Muscle of leg (tissue), 11 donors: ENCODE data around the gene BBS1. TPM values are rescaled to one million over a fixed set of nuclear protein-coding genes. Genes with fewer than 3 reads are reported as not detected.

Experiments used
- DNase-seq: peaks from one replicate; pipeline ENCODE4 v3.0.0; 2013
- H3K27ac ChIP-seq: one replicate; pipeline ENCODE4 v1.5.1; 2013; ENCODE audit warnings: mild to moderate bottlenecking, low read length, control low read depth
- H3K27me3 ChIP-seq: one replicate; pipeline ENCODE4 v1.6.1; 2013; ENCODE audit warnings: low read length; ENCODE audit not compliant: control insufficient read depth, insufficient read depth
- H3K36me3 ChIP-seq: one replicate; pipeline ENCODE4 v1.6.1; 2013; ENCODE audit warnings: low read length; ENCODE audit not compliant: control insufficient read depth, insufficient read depth
- H3K4me1 ChIP-seq: one replicate; pipeline ENCODE4 v1.6.1; 2013; ENCODE audit warnings: low read length; ENCODE audit not compliant: control insufficient read depth, insufficient read depth
- H3K4me3 ChIP-seq: one replicate; pipeline ENCODE4 v1.5.1; 2013; ENCODE audit warnings: low read length, control low read depth
- H3K9me3 ChIP-seq: replicated peaks from 2 replicates; pipeline ENCODE4 v1.6.1; 2013; ENCODE audit warnings: low read depth, low read length; ENCODE audit not compliant: control insufficient read depth
- WGBS: methylation state at CpG from one replicate; pipeline ENCODE4 v1.1.5; 2013; ENCODE audit warnings: missing lambda C conversion rate; ENCODE audit not compliant: insufficient coverage; 5-methylcytosine and 5-hydroxymethylcytosine counted together
- polyA plus RNA-seq, 8 donors: library from polyadenylated mRNA; unstranded; fragments of 120-200 nt; gene quantifications; one replicate each; pipeline versions ENCODE4 v1.2.1 to v1.2.3, GENCODE V29; 2013; ENCODE audit warnings: inconsistent platforms in 1 of 8, low replicate concordance in 1 of 8; ENCODE audit not compliant: insufficient read length in 8 of 8, insufficient read depth in 1 of 8
- total RNA-seq: library from RNA; stranded (reverse); fragments of 120-200 nt; gene quantifications from one replicate; pipeline ENCODE4 v1.2.4, GENCODE V29; 2013

The BBS1 gene
- total and polyA plus RNA-seq, 9 donors = 13.2 to 22.6 (median 18.2) TPM

DNA sequence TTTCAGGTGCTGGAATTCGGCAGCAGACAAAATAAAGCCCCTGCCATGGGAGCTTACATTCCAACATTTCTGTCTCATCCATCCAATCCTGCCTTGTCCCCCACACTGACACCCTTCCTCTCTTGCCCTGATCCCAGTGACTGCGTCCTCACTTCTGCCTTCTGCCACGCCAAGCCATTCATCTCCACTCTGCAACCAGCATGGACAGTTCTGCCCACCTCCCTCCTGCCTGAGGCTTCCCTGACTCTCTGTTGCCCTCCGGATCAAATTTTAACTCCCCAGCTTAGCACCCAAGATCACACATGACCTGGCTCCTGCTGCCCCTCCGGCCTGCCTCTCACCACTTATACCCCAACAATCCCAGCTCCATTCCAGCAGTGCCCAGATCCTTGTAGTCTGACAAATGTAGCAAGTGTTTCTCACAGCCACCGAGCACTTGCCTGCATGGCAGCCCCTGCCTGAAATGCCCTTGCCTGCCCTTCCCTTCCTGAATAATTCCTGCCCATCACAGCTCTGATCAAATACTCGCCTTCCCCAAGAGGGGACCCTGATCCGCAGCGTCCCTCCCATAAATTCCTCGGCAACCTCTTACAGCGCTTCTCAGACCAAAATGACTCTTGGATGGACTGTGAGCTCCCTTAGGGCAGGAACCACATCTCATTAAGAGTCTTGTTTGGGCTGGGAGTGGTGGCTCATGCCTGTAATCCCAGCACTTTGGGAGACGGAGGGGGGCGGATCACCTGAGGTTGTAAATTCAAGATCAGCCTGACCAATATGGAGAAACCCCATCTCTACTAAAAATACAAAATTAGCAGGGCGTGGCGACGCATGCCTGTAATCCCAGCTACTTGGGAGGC is 38.6 kb downstream of the BBS1 start:
- H3K27me3 ChIP-seq = peaks cover 2% of the 10 kb centered on the region
- peaks cover 44% of the 10 kb centered on the region for H3K4me1 ChIP-seq
- H3K27ac ChIP-seq = peak overlapping the region; percentile 87
- no peaks in the 10 kb centered on the region for H3K9me3 ChIP-seq
- 16% methylated on average over 11 of the region's 16 CpGs for WGBS
- H3K4me3 ChIP-seq = peak overlapping the region; percentile 24
- no peak for DNase-seq
- H3K36me3 ChIP-seq = no peaks in the 10 kb centered on the region

DNA sequence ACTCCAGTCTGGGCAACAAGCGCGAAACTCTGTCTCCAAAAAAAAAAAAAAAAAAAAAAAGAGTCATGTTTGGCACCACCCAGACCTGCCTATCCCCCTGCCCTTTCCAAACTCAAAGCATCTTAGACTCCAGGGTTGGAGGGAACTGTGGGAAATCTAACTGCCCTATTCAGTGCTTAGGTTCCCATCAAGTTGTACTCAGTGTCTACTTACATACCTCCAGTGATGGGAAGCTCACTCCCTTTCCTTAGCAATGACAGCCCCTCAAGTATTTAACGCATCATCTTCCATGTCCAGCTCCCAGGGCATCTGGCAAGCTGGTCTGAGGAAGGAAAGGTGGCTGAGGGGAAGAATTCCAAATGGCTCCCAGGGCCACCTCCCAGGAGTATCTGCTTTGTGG is 39.3 kb downstream of the BBS1 start:
- H3K4me1 ChIP-seq = peaks cover 39% of the 10 kb centered on the region
- no peak overlapping the region for H3K4me3 ChIP-seq
- H3K27me3 ChIP-seq = peaks cover 2% of the 10 kb centered on the region
- WGBS = no CpG with 5 or more reads among the region's 3 CpGs
- H3K27ac ChIP-seq = no peak overlapping the region
- H3K36me3 ChIP-seq = no peaks in the 10 kb centered on the region
- no peak for DNase-seq
- H3K9me3 ChIP-seq = no peaks in the 10 kb centered on the region

DNA sequence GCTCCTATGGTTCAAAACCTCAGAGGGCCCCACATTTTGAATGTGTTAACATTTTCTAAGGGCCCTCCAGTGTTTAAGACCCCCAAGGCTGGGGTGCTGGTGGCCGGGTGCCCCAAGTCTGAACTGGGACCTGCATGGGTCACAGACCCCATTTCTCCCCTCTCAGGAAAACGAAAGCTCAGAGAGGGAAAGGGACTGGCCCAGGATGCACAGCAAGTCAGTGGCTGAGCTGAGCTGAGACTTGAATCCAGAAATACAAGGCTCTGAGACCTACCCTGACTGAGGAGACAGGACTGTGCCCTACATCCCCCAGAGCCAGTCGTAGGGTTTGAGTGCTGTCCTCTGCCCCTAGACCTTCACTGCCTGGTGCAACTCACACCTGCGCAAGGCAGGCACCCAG is 40.5 kb downstream of the BBS1 start:
- no peak overlapping the region for H3K4me3 ChIP-seq
- H3K4me1 ChIP-seq = peaks cover 32% of the 10 kb centered on the region
- no peaks in the 10 kb centered on the region for H3K9me3 ChIP-seq
- H3K36me3 ChIP-seq = no peaks in the 10 kb centered on the region
- 84% methylated on average over 4 of the region's 4 CpGs for WGBS
- no peak overlapping the region for H3K27ac ChIP-seq
- peaks cover 2% of the 10 kb centered on the region for H3K27me3 ChIP-seq
- DNase-seq = no peak

DNA sequence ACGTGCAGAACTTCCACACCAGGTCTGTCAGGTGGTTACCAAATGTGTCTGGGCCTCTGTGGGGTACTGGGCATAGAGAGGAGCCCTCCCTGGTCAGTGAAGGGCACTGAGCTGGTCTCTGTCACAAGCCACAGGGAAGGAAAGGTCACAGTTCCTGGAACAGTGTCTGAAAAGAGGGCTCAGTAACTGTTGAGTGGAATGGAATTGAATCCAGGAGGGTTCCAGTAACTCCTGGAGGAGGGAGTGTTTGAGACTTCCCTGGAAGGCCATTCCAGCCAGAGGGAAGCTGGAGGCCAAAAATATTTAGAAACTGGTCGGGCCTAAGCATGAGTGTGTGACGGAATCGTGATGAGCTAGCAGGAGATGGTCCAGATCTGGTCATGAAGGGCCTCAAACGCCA is 44.2 kb downstream of the BBS1 start:
- WGBS = 73% methylated on average over 5 of the region's 5 CpGs
- Histone ChIP-seq H3K4me3 (no peak overlapping the region), H3K9me3 (no peaks in the 10 kb centered on the region), H3K36me3 (no peaks in the 10 kb centered on the region), H3K27me3 (peaks cover 13% of the 10 kb centered on the region), H3K4me1 (peaks cover 6% of the 10 kb centered on the region), H3K27ac (no peak overlapping the region)
- DNase-seq = no peak

DNA sequence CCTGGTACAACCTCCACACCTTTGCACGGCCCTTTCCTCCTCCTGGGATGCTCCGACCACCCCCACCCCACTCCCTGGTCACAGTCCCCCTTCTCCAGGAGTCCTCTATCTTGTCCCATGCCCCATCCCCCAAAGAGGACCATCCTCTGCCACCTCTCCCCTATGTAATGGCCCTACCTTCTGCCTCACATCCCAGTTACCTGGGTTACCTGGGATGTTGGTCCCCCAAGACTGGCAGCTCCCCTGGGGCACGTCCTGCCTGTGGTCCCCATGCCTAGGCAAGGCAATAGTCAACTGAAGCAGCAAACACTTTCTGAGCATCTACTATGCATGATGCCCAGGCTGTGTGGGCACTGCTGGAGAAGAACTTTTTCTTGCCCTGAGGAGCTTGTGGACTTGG is 45.0 kb downstream of the BBS1 start:
- H3K36me3 ChIP-seq = no peaks in the 10 kb centered on the region
- H3K4me1 ChIP-seq = peaks cover 4% of the 10 kb centered on the region
- WGBS = 55% methylated on average over 3 of the region's 3 CpGs

DNA sequence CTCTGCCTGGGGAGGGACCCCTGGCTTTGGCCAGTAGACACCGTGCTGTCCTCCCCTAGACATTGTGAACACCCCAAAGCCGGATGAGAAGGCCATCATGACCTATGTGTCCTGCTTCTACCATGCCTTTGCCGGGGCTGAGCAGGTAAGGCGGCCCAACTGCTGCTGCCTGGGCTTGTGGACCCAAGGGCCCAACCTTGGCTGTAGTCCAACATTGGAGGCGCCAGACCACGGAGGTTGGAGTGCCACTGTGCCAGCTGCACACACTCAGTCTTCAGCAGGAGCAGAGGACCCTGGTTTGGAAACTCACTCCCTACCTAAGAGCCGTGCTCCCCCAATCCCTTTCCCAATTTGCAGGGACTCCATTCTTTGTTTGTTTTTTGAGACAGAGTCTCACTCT is 45.7 kb downstream of the BBS1 start:
- Histone ChIP-seq H3K27me3 (peaks cover 13% of the 10 kb centered on the region), H3K4me3 (no peak overlapping the region), H3K9me3 (no peaks in the 10 kb centered on the region), H3K4me1 (peaks cover 4% of the 10 kb centered on the region), H3K27ac (no peak overlapping the region), H3K36me3 (no peaks in the 10 kb centered on the region)
- no peak for DNase-seq
- WGBS = 85% methylated on average over 7 of the region's 7 CpGs

More for the DNA sequence above, 45.0 kb downstream of the BBS1 start:
- DNase-seq = no peak
- Histone ChIP-seq H3K4me3 (no peak overlapping the region), H3K27ac (no peak overlapping the region), H3K27me3 (peaks cover 13% of the 10 kb centered on the region), H3K9me3 (no peaks in the 10 kb centered on the region)

DNA sequence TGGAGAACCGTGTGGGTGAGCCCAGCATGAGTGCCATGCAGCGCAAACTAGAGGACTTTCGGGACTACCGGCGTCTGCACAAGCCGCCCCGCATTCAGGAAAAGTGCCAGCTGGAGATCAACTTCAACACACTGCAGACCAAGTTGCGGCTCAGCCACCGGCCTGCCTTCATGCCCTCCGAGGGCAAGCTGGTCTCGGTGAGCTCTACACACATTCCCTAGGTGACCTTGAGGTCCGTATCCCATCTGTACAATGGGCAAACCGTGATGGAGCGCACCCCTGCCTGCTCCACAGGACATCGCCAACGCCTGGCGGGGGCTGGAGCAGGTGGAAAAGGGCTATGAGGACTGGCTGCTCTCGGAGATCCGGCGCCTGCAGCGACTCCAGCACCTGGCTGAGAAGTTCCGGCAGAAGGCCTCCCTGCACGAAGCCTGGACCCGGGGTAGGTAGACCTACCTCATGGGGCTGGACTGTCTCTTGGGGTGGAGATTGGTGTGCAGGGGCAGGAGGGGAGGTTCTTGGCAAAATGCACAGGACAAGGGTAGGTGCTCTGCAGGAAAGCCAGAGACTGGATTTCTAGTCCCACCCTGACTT is 47.4 kb downstream of the BBS1 start:
- H3K27ac ChIP-seq = no peak overlapping the region
- peaks cover 13% of the 10 kb centered on the region for H3K27me3 ChIP-seq
- peaks cover 4% of the 10 kb centered on the region for H3K36me3 ChIP-seq

DNA sequence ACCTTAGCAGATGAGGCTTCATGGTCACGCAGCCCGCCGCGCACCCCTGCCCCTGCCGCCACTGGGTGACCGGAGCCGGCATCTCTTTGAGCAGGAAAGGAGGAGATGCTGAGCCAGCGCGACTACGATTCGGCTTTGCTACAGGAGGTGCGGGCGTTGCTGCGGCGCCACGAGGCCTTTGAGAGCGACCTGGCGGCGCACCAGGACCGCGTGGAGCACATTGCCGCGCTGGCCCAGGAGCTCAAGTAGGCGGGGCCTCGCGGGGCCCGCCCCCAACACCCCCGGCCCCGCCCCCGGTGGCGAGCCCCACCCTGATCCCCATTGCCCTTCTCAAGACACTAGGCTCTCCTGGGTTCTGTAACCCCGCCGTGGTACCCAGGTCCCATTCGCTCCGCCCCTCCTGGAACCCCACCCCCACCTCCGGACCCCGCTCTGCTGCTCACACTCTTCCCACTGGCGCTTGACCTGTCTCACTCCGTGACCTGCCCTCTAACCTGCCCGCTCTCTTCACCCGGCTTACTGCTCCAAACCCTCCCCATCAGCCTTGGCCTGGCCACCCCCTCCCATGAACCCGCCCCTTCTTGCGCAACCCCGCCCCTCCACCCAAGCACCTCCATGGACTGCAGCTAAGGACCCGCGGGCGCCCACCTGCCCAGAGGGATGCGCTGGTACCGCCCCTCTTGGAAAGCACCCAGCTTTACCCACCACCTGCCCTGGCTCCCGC is 48.9 kb downstream of the BBS1 start:
- H3K36me3 ChIP-seq = peaks cover 15% of the 10 kb centered on the region
- 11% methylated on average over 45 of the region's 50 CpGs for WGBS

More for the DNA sequence above, 47.4 kb downstream of the BBS1 start:
- Histone ChIP-seq H3K4me1 (peaks cover 4% of the 10 kb centered on the region), H3K4me3 (no peak overlapping the region), H3K9me3 (no peaks in the 10 kb centered on the region)
- DNase-seq = no peak
- 90% methylated on average over 24 of the region's 24 CpGs for WGBS

DNA sequence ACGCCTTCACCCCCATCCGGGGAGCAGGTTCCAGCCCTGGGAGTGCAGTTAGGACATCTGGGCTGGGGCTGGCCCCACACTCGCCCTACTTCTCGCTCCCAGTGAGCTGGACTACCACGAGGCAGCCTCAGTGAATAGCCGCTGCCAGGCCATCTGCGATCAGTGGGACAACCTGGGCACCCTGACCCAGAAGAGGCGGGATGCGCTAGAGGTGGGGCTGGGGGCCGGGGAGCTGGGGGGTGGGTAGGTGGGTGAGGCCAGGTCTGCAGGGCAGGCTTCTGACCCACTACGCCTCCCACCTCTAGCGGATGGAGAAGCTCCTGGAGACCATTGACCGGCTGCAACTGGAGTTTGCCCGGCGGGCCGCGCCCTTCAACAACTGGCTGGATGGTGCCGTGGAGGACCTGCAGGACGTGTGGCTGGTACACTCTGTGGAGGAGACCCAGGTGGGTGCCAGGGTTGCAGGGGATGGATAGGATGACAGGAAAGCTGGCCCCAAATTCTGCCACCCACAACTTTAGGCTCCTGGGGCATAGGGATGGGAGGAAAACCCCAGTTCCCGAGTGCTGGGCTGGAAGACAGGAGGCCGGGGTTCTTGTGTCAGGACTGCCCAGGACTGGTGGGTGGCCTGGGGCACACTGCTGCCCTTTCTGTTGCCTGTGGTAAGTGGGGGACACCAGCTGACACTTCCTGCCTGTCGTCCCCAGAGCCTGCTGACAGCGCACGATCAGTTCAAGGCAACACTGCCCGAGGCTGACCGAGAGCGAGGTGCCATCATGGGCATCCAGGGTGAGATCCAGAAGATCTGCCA is 49.6 kb downstream of the BBS1 start:
- Histone ChIP-seq H3K4me3 (no peak overlapping the region), H3K36me3 (peaks cover 15% of the 10 kb centered on the region), H3K27ac (no peak overlapping the region), H3K9me3 (no peaks in the 10 kb centered on the region), H3K4me1 (peaks cover 4% of the 10 kb centered on the region), H3K27me3 (peaks cover 13% of the 10 kb centered on the region)
- 71% methylated on average over 15 of the region's 27 CpGs for WGBS
- no peak for DNase-seq

More for the DNA sequence above, 48.9 kb downstream of the BBS1 start:
- DNase-seq = no peak
- Histone ChIP-seq H3K27me3 (peaks cover 13% of the 10 kb centered on the region), H3K4me3 (no peak overlapping the region), H3K9me3 (no peaks in the 10 kb centered on the region), H3K27ac (no peak overlapping the region), H3K4me1 (peaks cover 4% of the 10 kb centered on the region)
